Stomach (tissue), 4 donors: ENCODE data around the gene KLHL28.

Source experiments
- EP300 ChIP-seq: sonication (generic); formaldehyde crosslinking; IDR thresholded peaks from one replicate; pipeline ENCODE4 v1.6.1; 2017; ENCODE audit warnings: antibody characterized with exemption
- POLR2A ChIP-seq, 4 donors: fragments of 450-650 bp; IDR thresholded peaks; one replicate each; pipeline ENCODE4 v1.6.1; 2016; ENCODE audit warnings: antibody characterized with exemption in 4 of 4, control low read depth in 2 of 4, mild to moderate bottlenecking in 1 of 4, moderate library complexity in 1 of 4
- TF ChIP-seq, protein P1 (sequence below), 7 experiments: fragments of 450-650 bp in 4 of 7; fragments of 200-600 bp in 3 of 7; sonication (generic) in 3 of 7; IDR thresholded peaks; one replicate each; pipeline ENCODE4 v1.5.1; 2016 to 2019; ENCODE audit warnings: antibody characterized with exemption in 7 of 7, control low read depth in 2 of 7, mild to moderate bottlenecking in 1 of 7

DNA sequence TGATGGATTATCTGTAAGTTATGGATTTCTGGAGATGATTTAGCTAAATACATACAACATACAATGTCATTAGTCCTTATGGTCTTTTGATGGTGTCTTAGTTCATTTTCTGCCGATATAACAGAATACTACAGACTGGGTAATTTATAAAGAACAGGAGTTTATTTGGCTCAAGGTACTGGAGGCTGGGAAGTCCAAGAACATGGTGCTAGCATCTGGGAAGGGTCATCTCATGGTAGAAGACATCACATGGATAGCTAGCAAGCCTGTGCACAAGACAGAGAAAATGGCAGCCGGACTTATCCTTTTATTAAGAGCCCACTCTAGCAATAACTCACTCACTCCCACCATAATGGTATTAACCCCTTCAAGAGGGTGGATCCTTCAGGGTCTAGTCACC, 24.2 kb downstream of the KLHL28 start:
- TF ChIP-seq, protein P1, sequence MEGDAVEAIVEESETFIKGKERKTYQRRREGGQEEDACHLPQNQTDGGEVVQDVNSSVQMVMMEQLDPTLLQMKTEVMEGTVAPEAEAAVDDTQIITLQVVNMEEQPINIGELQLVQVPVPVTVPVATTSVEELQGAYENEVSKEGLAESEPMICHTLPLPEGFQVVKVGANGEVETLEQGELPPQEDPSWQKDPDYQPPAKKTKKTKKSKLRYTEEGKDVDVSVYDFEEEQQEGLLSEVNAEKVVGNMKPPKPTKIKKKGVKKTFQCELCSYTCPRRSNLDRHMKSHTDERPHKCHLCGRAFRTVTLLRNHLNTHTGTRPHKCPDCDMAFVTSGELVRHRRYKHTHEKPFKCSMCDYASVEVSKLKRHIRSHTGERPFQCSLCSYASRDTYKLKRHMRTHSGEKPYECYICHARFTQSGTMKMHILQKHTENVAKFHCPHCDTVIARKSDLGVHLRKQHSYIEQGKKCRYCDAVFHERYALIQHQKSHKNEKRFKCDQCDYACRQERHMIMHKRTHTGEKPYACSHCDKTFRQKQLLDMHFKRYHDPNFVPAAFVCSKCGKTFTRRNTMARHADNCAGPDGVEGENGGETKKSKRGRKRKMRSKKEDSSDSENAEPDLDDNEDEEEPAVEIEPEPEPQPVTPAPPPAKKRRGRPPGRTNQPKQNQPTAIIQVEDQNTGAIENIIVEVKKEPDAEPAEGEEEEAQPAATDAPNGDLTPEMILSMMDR (IDR thresholded peaks at IDR 0.05), result no peak
- TF ChIP-seq EP300 (no peak), POLR2A (IDR thresholded peaks at IDR 0.05) (no peak)
